ENCODE results near the gene ACE.

GRCh38 chr17:63489291-63489690 is 12.4 kb downstream of the ACE start:
- TF ChIP-seq CTCF (IDR thresholded peaks at IDR 0.05): no peak
- no peak for TF ChIP-seq POLR2A (IDR thresholded peaks at IDR 0.05)
- no peak for TF ChIP-seq EP300 (IDR thresholded peaks at IDR 0.05)
